Spleen (tissue), 7 donors: Measurements from ENCODE around the gene SLF1.

Experiments used
- CTCF ChIP-seq, 11 experiments: fragments of 200-600 bp in 7 of 11; fragments of 450-650 bp in 4 of 11; sonication (generic) in 4 of 11; IDR thresholded peaks in 8 of 11; conservative IDR thresholded peaks in 3 of 11; 1 replicate in 7 of 11; 2 replicates in 4 of 11; pipeline versions ENCODE4 v1.4.0 to v1.8.0; 2016 to 2021; ENCODE audit warnings: antibody characterized with exemption in 11 of 11, inconsistent platforms in 4 of 11, mild to moderate bottlenecking in 1 of 11
- POLR2A ChIP-seq, 3 donors: fragments of 450-650 bp; IDR thresholded peaks; one replicate each; pipeline ENCODE4 v1.5.1; 2017; ENCODE audit warnings: antibody characterized with exemption in 3 of 3, mild to moderate bottlenecking in 1 of 3
- POLR2AphosphoS5 ChIP-seq, 3 donors: sonication (generic); formaldehyde crosslinking; IDR thresholded peaks; one replicate each; pipeline ENCODE4 v1.5.1; 2017; ENCODE audit warnings: antibody characterized with exemption in 3 of 3
- donor health status: DM: no; HTN: no; CAD: no; lungs with moderate emphysema.
- donor health status: DM: no; HTN: no; CAD: no.
- donor health status: DM: no; HTN: no; CAD: no.

GRCh38 chr5:94627191-94627590, 8.7 kb downstream of the SLF1 start:
- TF ChIP-seq CTCF (IDR thresholded peaks at IDR 0.05 in 8 of 11, conservative IDR thresholded peaks at IDR 0.05 in 3 of 11) = no peak
- TF ChIP-seq POLR2A (IDR thresholded peaks at IDR 0.05) = no peak
- TF ChIP-seq POLR2AphosphoS5 (IDR thresholded peaks at IDR 0.05) = no peak
